ENCODE data around the gene PDE6A. TPM values are rescaled to one million over a fixed set of nuclear protein-coding genes. Genes with fewer than 3 reads are reported as not detected.

PDE6A gene
- total and polyA plus RNA-seq, 9 of the 15 experiments (the other 6 are each of a cell fraction or from before 2014, with no cell fraction given): 0.01 to 0.04 (median 0.01) TPM; not detected in 6

DNA sequence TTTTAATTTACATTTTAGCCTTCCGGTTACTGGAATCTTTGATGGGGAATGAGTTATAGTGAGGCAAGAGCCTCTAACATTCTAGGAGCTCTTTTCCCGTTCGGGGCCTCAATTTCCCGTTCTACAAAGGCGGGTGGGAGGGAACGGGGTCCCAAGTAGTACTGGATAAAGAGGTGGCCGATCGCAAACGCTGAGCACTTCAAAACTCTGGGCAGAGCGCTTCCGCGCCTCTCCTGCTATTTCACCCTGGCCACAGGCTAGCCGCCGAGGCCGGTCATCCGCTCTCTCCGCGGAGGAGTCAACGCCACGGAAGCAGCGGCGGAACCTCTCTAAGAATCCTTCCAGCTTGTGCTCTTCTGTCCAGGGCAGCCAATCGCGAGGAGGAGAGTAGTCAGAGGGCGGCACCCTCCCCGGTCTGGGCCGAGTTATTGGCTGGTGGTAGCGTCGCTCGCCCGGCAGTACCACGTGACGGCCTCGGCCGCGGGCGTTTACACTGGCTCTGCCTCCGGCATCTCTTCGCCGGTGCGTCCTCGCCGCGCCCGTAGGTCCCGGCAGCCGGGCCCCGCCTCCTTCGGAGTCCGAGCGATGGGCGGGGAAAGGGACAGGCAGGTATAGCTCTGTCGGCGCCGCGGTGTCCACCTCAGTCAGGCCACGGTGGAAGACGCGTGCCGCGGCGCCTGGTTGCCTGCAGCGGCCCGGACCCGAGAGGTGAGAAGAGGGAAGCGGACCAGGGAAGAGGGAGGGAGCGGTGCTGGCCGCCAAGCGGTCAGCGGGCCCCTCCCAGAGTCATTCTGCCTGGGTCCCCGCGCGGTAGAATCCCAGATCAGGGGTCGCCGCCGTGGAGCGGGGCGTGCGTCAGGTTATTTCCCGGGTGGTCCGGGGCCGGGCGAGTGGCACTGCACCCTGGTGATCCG is 15.9 kb upstream of the PDE6A start, which contains the start of gene SLC26A2 (continued):
- TF ChIP-seq, protein P1, sequence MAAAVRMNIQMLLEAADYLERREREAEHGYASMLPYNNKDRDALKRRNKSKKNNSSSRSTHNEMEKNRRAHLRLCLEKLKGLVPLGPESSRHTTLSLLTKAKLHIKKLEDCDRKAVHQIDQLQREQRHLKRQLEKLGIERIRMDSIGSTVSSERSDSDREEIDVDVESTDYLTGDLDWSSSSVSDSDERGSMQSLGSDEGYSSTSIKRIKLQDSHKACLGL (CRISPR knock-in tag; IDR thresholded peaks at IDR 0.05; ENCODE audit: borderline replicate concordance, poor library complexity, severe bottlenecking): no peak
- TF ChIP-seq MAFG (tag; conservative IDR thresholded peaks at IDR 0.05) (no peak), SNIP1 (IDR thresholded peaks at IDR 0.05; ENCODE audit: low read depth) (no peak), ZNF23 (CRISPR knock-in tag; IDR thresholded peaks at IDR 0.05) (no peak), TAF9B (IDR thresholded peaks at IDR 0.05; ENCODE audit: partially characterized antibody) (no peak), KLF6 (CRISPR knock-in tag; IDR thresholded peaks at IDR 0.05; ENCODE audit: borderline replicate concordance) (no peak)
- TF ChIP-seq, protein P2, sequence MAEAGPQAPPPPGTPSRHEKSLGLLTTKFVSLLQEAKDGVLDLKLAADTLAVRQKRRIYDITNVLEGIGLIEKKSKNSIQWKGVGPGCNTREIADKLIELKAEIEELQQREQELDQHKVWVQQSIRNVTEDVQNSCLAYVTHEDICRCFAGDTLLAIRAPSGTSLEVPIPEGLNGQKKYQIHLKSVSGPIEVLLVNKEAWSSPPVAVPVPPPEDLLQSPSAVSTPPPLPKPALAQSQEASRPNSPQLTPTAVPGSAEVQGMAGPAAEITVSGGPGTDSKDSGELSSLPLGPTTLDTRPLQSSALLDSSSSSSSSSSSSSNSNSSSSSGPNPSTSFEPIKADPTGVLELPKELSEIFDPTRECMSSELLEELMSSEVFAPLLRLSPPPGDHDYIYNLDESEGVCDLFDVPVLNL (CRISPR knock-in tag; IDR thresholded peaks at IDR 0.05; ENCODE audit: low read depth): peak; percentile 59; the same call in 1 of the 2 replicates
- TF ChIP-seq, protein P3, sequence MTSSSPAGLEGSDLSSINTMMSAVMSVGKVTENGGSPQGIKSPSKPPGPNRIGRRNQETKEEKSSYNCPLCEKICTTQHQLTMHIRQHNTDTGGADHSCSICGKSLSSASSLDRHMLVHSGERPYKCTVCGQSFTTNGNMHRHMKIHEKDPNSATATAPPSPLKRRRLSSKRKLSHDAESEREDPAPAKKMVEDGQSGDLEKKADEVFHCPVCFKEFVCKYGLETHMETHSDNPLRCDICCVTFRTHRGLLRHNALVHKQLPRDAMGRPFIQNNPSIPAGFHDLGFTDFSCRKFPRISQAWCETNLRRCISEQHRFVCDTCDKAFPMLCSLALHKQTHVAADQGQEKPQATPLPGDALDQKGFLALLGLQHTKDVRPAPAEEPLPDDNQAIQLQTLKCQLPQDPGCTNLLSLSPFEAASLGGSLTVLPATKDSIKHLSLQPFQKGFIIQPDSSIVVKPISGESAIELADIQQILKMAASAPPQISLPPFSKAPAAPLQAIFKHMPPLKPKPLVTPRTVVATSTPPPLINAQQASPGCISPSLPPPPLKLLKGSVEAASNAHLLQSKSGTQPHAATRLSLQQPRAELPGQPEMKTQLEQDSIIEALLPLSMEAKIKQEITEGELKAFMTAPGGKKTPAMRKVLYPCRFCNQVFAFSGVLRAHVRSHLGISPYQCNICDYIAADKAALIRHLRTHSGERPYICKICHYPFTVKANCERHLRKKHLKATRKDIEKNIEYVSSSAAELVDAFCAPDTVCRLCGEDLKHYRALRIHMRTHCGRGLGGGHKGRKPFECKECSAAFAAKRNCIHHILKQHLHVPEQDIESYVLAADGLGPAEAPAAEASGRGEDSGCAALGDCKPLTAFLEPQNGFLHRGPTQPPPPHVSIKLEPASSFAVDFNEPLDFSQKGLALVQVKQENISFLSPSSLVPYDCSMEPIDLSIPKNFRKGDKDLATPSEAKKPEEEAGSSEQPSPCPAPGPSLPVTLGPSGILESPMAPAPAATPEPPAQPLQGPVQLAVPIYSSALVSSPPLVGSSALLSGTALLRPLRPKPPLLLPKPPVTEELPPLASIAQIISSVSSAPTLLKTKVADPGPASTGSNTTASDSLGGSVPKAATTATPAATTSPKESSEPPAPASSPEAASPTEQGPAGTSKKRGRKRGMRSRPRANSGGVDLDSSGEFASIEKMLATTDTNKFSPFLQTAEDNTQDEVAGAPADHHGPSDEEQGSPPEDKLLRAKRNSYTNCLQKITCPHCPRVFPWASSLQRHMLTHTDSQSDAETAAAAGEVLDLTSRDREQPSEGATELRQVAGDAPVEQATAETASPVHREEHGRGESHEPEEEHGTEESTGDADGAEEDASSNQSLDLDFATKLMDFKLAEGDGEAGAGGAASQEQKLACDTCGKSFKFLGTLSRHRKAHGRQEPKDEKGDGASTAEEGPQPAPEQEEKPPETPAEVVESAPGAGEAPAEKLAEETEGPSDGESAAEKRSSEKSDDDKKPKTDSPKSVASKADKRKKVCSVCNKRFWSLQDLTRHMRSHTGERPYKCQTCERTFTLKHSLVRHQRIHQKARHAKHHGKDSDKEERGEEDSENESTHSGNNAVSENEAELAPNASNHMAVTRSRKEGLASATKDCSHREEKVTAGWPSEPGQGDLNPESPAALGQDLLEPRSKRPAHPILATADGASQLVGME (CRISPR knock-in tag; IDR thresholded peaks at IDR 0.05): no peak; the same call in 1 of the 2 replicates
- TF ChIP-seq, protein P4, sequence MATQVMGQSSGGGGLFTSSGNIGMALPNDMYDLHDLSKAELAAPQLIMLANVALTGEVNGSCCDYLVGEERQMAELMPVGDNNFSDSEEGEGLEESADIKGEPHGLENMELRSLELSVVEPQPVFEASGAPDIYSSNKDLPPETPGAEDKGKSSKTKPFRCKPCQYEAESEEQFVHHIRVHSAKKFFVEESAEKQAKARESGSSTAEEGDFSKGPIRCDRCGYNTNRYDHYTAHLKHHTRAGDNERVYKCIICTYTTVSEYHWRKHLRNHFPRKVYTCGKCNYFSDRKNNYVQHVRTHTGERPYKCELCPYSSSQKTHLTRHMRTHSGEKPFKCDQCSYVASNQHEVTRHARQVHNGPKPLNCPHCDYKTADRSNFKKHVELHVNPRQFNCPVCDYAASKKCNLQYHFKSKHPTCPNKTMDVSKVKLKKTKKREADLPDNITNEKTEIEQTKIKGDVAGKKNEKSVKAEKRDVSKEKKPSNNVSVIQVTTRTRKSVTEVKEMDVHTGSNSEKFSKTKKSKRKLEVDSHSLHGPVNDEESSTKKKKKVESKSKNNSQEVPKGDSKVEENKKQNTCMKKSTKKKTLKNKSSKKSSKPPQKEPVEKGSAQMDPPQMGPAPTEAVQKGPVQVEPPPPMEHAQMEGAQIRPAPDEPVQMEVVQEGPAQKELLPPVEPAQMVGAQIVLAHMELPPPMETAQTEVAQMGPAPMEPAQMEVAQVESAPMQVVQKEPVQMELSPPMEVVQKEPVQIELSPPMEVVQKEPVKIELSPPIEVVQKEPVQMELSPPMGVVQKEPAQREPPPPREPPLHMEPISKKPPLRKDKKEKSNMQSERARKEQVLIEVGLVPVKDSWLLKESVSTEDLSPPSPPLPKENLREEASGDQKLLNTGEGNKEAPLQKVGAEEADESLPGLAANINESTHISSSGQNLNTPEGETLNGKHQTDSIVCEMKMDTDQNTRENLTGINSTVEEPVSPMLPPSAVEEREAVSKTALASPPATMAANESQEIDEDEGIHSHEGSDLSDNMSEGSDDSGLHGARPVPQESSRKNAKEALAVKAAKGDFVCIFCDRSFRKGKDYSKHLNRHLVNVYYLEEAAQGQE (IDR thresholded peaks at IDR 0.05; ENCODE audit: borderline replicate concordance): peak; percentile 94
- TF ChIP-seq, protein P4 (CRISPR knock-in tag; IDR thresholded peaks at IDR 0.05; ENCODE audit: low read depth): no peak
